ENCODE data around the gene GPR152. TPM values are rescaled to one million over a fixed set of nuclear protein-coding genes. Genes with fewer than 3 reads are reported as not detected.
A peak's percentile ranks its signal among the peaks of the same experiment; 100 is the strongest.

Gene GPR152
- total RNA-seq, 1 donor from 2014 or later = not detected

- Histone ChIP-seq H2AFZ (ENCODE audit: low read depth, low read length) (no peak overlapping the region), H3K9ac (ENCODE audit: low read length) (no peak overlapping the region), H3K36me3 (ENCODE audit: insufficient read depth, low read length) (no peaks in the 10 kb centered on the region), H3K27me3 (ENCODE audit: insufficient read depth, low read length) (peaks cover 19% of the 10 kb centered on the region), H3K4me1 (ENCODE audit: insufficient read depth, low read length) (peaks cover 2% of the 10 kb centered on the region), H3K4me3 (ENCODE audit: insufficient read depth, low read depth, low read length) (no peak overlapping the region), H3K27ac (ENCODE audit: low read depth, low read length) (no peak overlapping the region), H3K4me2 (ENCODE audit: low read length) (no peak overlapping the region), H4K20me1 (ENCODE audit: insufficient read depth, low read length) (no peaks in the 10 kb centered on the region), H3K79me2 (ENCODE audit: insufficient read depth, low read length) (no peaks in the 10 kb centered on the region), H3K9me3 (ENCODE audit: insufficient read depth, low read depth, low read length) (no peaks in the 10 kb centered on the region)
- Mint-ChIP-seq H3K27ac (ENCODE audit: unreplicated experiment) (peak overlapping the region; percentile 55), H3K27me3 (ENCODE audit: low read depth, unreplicated experiment) (peaks cover 18% of the 10 kb centered on the region), H3K9me3 (ENCODE audit: unreplicated experiment) (no peaks in the 10 kb centered on the region), H3K36me3 (ENCODE audit: low read depth, unreplicated experiment) (peaks cover 3% of the 10 kb centered on the region), H3K4me1 (ENCODE audit: low read depth, unreplicated experiment) (no peaks in the 10 kb centered on the region), H3K4me3 (ENCODE audit: unreplicated experiment) (no peak overlapping the region)
- FAIRE-seq = no peak
- TF ChIP-seq CTCF (IDR thresholded peaks at IDR 0.05; ENCODE audit: insufficient read depth, low read depth, low read length) (no peak), EZH2 (IDR thresholded peaks at IDR 0.05; ENCODE audit: insufficient read depth, low read length) (no peak)
- DNase-seq (ENCODE audit: low read depth) = no peak
These were observed 45.4 kb downstream of the GPR152 start for GRCh38 chr11:67406969-67407687.

GRCh38 chr11:67406420-67406968, 46.0 kb downstream of the GPR152 start:
- no peaks in the 10 kb centered on the region for H3K36me3 ChIP-seq (ENCODE audit: insufficient read depth, low read length)
- Mint-ChIP-seq H3K9me3 (ENCODE audit: unreplicated experiment) (no peaks in the 10 kb centered on the region), H3K36me3 (ENCODE audit: low read depth, unreplicated experiment) (peaks cover 3% of the 10 kb centered on the region), H3K27me3 (ENCODE audit: low read depth, unreplicated experiment) (peaks cover 18% of the 10 kb centered on the region), H3K4me3 (ENCODE audit: unreplicated experiment) (no peak overlapping the region), H3K27ac (ENCODE audit: unreplicated experiment) (no peak overlapping the region), H3K4me1 (ENCODE audit: low read depth, unreplicated experiment) (no peaks in the 10 kb centered on the region)
- H3K79me2 ChIP-seq (ENCODE audit: insufficient read depth, low read length) = no peaks in the 10 kb centered on the region
- TF ChIP-seq EZH2 (IDR thresholded peaks at IDR 0.05; ENCODE audit: insufficient read depth, low read length) (no peak), CTCF (IDR thresholded peaks at IDR 0.05; ENCODE audit: insufficient read depth, low read depth, low read length) (no peak)
- H3K9me3 ChIP-seq (ENCODE audit: insufficient read depth, low read depth, low read length) = no peaks in the 10 kb centered on the region
- no peaks in the 10 kb centered on the region for H4K20me1 ChIP-seq (ENCODE audit: insufficient read depth, low read length)
- H3K4me2 ChIP-seq (ENCODE audit: low read length) = no peak overlapping the region
- peaks cover 13% of the 10 kb centered on the region for H3K27me3 ChIP-seq (ENCODE audit: insufficient read depth, low read length)
- no peak overlapping the region for H3K4me3 ChIP-seq (ENCODE audit: insufficient read depth, low read depth, low read length)
- no peak overlapping the region for H2AFZ ChIP-seq (ENCODE audit: low read depth, low read length)
- H3K4me1 ChIP-seq (ENCODE audit: insufficient read depth, low read length) = peaks cover 4% of the 10 kb centered on the region
- no peak overlapping the region for H3K27ac ChIP-seq (ENCODE audit: low read depth, low read length)
- FAIRE-seq (no peak), DNase-seq (ENCODE audit: low read depth) (no peak)
- no peak overlapping the region for H3K9ac ChIP-seq (ENCODE audit: low read length)
